WTC11 (cell line): Measurements from ENCODE around the gene DAPK1. TPM values are rescaled to one million over a fixed set of nuclear protein-coding genes. Genes with fewer than 3 reads are reported as not detected.

ENCODE experiments used
- ATAC-seq: fragments of 200-7000 bp; cut with Tn5 transposase; 2 replicates; pipeline ENCODE4 v1.10.0; 2021; ENCODE audit warnings: mild to moderate bottlenecking, moderate library complexity
- CTCF ChIA-PET: fragments of 300-600 bp; sonication (Branson Sonifier 250); formaldehyde crosslinking; loops from one replicate; lab custom pipeline; 2021; ENCODE audit warnings: antibody characterized with exemption; lab: Charles Lee
- POLR2A ChIA-PET: fragments of 350-600 bp; sonication (Branson Sonifier 250); formaldehyde crosslinking; loops from one replicate; lab custom pipeline; 2021; ENCODE audit warnings: antibody characterized with exemption; lab: Charles Lee
- DNase-seq: peaks from one replicate; pipeline ENCODE4 v3.0.0; 2021; ENCODE audit warnings: low spot score
- H3K27ac Mint-ChIP-seq: 2 replicates; pipeline ENCODE4 v1.8.0; 2021; ENCODE audit warnings: mixed read lengths
- H3K27me3 Mint-ChIP-seq: 2 replicates; pipeline ENCODE4 v1.8.0; 2021; ENCODE audit warnings: low read depth, mild to moderate bottlenecking, moderate library complexity, mixed read lengths
- H3K36me3 Mint-ChIP-seq: 2 replicates; pipeline ENCODE4 v1.8.0; 2021; ENCODE audit warnings: mixed read lengths
- H3K4me1 Mint-ChIP-seq: 2 replicates; pipeline ENCODE4 v1.8.0; 2022; ENCODE audit warnings: mixed read lengths
- H3K4me3 Mint-ChIP-seq: 2 replicates; pipeline ENCODE4 v1.8.0; 2021; ENCODE audit warnings: mild to moderate bottlenecking, moderate library complexity, mixed read lengths
- H3K9me3 Mint-ChIP-seq: 2 replicates; pipeline ENCODE4 v1.8.0; 2021; ENCODE audit warnings: mixed read lengths
- AR ChIP-seq: fragments of 250-450 bp; sonication (Bioruptor Pico); IDR thresholded peaks from 2 replicates; pipeline ENCODE4 v1.9.0; 2021; ENCODE audit warnings: mild to moderate bottlenecking
- ATF1 ChIP-seq: sonication (generic); formaldehyde crosslinking; IDR thresholded peaks from 2 replicates; pipeline ENCODE4 v1.8.1; 2023; ENCODE audit warnings: mild to moderate bottlenecking, moderate library complexity, missing genetic modification reagents
- ATF3 ChIP-seq: sonication (generic); formaldehyde crosslinking; conservative IDR thresholded peaks from 2 replicates; pipeline ENCODE4 v1.8.1; 2022; ENCODE audit warnings: mild to moderate bottlenecking, missing genetic modification reagents
- CTCF ChIP-seq: fragments of 200-600 bp; IDR thresholded peaks from 2 replicates; pipeline ENCODE4 v1.8.0; 2022; ENCODE audit warnings: antibody characterized with exemption
- E2F4 ChIP-seq: sonication (generic); formaldehyde crosslinking; IDR thresholded peaks from 2 replicates; pipeline ENCODE4 v1.8.1; 2022; ENCODE audit warnings: low read depth, mild to moderate bottlenecking, moderate library complexity, missing genetic modification reagents, borderline replicate concordance
- EMX1 ChIP-seq: fragments of 250-450 bp; sonication (Bioruptor Pico); IDR thresholded peaks from 2 replicates; pipeline ENCODE4 v1.8.0; 2021; ENCODE audit warnings: mild to moderate bottlenecking
- GRHL2 ChIP-seq: fragments of 250-450 bp; sonication (Bioruptor Pico); IDR thresholded peaks from 2 replicates; pipeline ENCODE4 v1.8.0; 2022; ENCODE audit warnings: mild to moderate bottlenecking, moderate library complexity; ENCODE audit not compliant: insufficient replicate concordance, severe bottlenecking
- IRF2 ChIP-seq: sonication (generic); formaldehyde crosslinking; IDR thresholded peaks from 2 replicates; pipeline ENCODE4 v1.8.0; 2022; ENCODE audit warnings: low read depth, missing genetic modification reagents, borderline replicate concordance
- JUN ChIP-seq: sonication (generic); formaldehyde crosslinking; IDR thresholded peaks from 2 replicates; pipeline ENCODE4 v1.8.0; 2023; ENCODE audit warnings: mild to moderate bottlenecking, missing genetic modification reagents
- KAT7 ChIP-seq: sonication (generic); formaldehyde crosslinking; IDR thresholded peaks from 2 replicates; pipeline ENCODE4 v1.8.1; 2023; ENCODE audit warnings: missing genetic modification reagents, mild to moderate bottlenecking, borderline replicate concordance
- MLX ChIP-seq: sonication (generic); formaldehyde crosslinking; IDR thresholded peaks from 2 replicates; pipeline ENCODE4 v1.8.1; 2023; ENCODE audit warnings: mild to moderate bottlenecking, missing genetic modification reagents, moderate library complexity
- NR3C1 ChIP-seq: sonication (generic); formaldehyde crosslinking; conservative IDR thresholded peaks from 2 replicates; pipeline ENCODE4 v1.8.1; 2023; ENCODE audit warnings: low read depth, mild to moderate bottlenecking, missing genetic modification reagents
- RORB ChIP-seq: fragments of 250-450 bp; sonication (Bioruptor Pico); IDR thresholded peaks from 2 replicates; pipeline ENCODE4 v1.9.0; 2021; ENCODE audit warnings: mild to moderate bottlenecking
- SMAD3 ChIP-seq: sonication (generic); formaldehyde crosslinking; IDR thresholded peaks from 2 replicates; pipeline ENCODE4 v1.8.0; 2022; ENCODE audit warnings: missing genetic modification reagents, mild to moderate bottlenecking, borderline replicate concordance
- SOX15 ChIP-seq: fragments of 250-450 bp; sonication (Bioruptor Pico); IDR thresholded peaks from 2 replicates; pipeline ENCODE4 v1.9.0; 2021; ENCODE audit warnings: mild to moderate bottlenecking
- ZNF317 ChIP-seq: sonication (generic); formaldehyde crosslinking; IDR thresholded peaks from 2 replicates; pipeline ENCODE4 v1.8.1; 2023; ENCODE audit warnings: low read depth, mild to moderate bottlenecking, moderate library complexity, missing genetic modification reagents, borderline replicate concordance
- ZNF416 ChIP-seq: fragments of 250-450 bp; sonication (Bioruptor Pico); IDR thresholded peaks from 2 replicates; pipeline ENCODE4 v1.9.0; 2021; ENCODE audit warnings: mild to moderate bottlenecking, inconsistent platforms
- ZNF425 ChIP-seq: fragments of 250-450 bp; sonication (Bioruptor Pico); conservative IDR thresholded peaks from 2 replicates; pipeline ENCODE4 v1.9.0; 2021; ENCODE audit warnings: mild to moderate bottlenecking
- ZNF512 ChIP-seq: sonication (generic); formaldehyde crosslinking; IDR thresholded peaks from 2 replicates; pipeline ENCODE4 v1.8.1; 2022; ENCODE audit warnings: missing genetic modification reagents, borderline replicate concordance
- ZNF532 ChIP-seq: fragments of 250-450 bp; sonication (Bioruptor Pico); IDR thresholded peaks from 2 replicates; pipeline ENCODE4 v1.9.0; 2021; ENCODE audit warnings: mild to moderate bottlenecking, borderline replicate concordance
- total RNA-seq: library from RNA; stranded (reverse); gene quantifications from 3 replicates; pipeline ENCODE4 v1.2.3, GENCODE V29; 2021

DAPK1 gene
- total RNA-seq, 1 experiment from 2014 or later = 129 TPM

GRCh38 chr9:87534036-87534435, 36.4 kb downstream of the DAPK1 start:
- DNase-seq = no peak
- Mint-ChIP-seq H3K36me3 (no peaks in the 10 kb centered on the region), H3K27me3 (no peaks in the 10 kb centered on the region), H3K4me1 (peaks cover 83% of the 10 kb centered on the region), H3K9me3 (no peaks in the 10 kb centered on the region), H3K4me3 (no peak overlapping the region), H3K27ac (peak overlapping the region; percentile 23; the same call in 1 of the 2 replicates)
- CTCF ChIA-PET = no interaction called here
- POLR2A ChIA-PET = no interaction called here
- ATAC-seq = no peak
- no peak for TF ChIP-seq ATF1 (CRISPR knock-in tag)
- no peak for TF ChIP-seq SMAD3
- no peak for TF ChIP-seq RORB
- TF ChIP-seq ATF3 (CRISPR knock-in tag) = no peak
- no peak for TF ChIP-seq GRHL2
- no peak for TF ChIP-seq MLX (CRISPR knock-in tag)
- no peak for TF ChIP-seq CTCF
- no peak for TF ChIP-seq ZNF416 (CRISPR knock-in tag)
- TF ChIP-seq SOX15 (CRISPR knock-in tag) = no peak
- TF ChIP-seq AR (CRISPR knock-in tag) = no peak
- TF ChIP-seq JUN (CRISPR knock-in tag) = no peak
- no peak for TF ChIP-seq KAT7 (CRISPR knock-in tag)
- TF ChIP-seq NR3C1 (CRISPR knock-in tag) = no peak
- TF ChIP-seq EMX1 = no peak
- TF ChIP-seq ZNF532 (CRISPR knock-in tag) = no peak

GRCh38 chr9:87534957-87535356, 37.3 kb downstream of the DAPK1 start:
- Mint-ChIP-seq H3K36me3 (peaks cover 3% of the 10 kb centered on the region), H3K4me1 (peaks cover 74% of the 10 kb centered on the region), H3K27me3 (no peaks in the 10 kb centered on the region), H3K27ac (no peak overlapping the region; the same call in none of the 2 replicates), H3K9me3 (no peaks in the 10 kb centered on the region), H3K4me3 (no peak overlapping the region)
- TF ChIP-seq IRF2 (CRISPR knock-in tag) (no peak), ZNF317 (no peak), E2F4 (CRISPR knock-in tag) (no peak), ZNF425 (CRISPR knock-in tag) (no peak), ZNF512 (CRISPR knock-in tag) (no peak)
- ChIA-PET CTCF (no interaction called here), POLR2A (no interaction called here)
- DNase-seq = no peak
- no peak for ATAC-seq
